GM18511 (cell line): ENCODE data around the gene GPX4.

Source experiments
- ATAC-seq: cut with Tn5 transposase; IDR thresholded peaks from one replicate; pipeline ENCODE4 v1.9.1; 2021; ENCODE audit warnings: mild to moderate bottlenecking, moderate library complexity; ENCODE audit not compliant: unreplicated experiment

GPX4 gene

GRCh38 chr19:1103708-1104310, at the start of gene GPX4:
Gene GPX4, plus strand, starts transcription at chr19:1103994. Its CDS starts 50 bp downstream, at chr19:1104044.
- peak; percentile 71 for ATAC-seq

DNA sequence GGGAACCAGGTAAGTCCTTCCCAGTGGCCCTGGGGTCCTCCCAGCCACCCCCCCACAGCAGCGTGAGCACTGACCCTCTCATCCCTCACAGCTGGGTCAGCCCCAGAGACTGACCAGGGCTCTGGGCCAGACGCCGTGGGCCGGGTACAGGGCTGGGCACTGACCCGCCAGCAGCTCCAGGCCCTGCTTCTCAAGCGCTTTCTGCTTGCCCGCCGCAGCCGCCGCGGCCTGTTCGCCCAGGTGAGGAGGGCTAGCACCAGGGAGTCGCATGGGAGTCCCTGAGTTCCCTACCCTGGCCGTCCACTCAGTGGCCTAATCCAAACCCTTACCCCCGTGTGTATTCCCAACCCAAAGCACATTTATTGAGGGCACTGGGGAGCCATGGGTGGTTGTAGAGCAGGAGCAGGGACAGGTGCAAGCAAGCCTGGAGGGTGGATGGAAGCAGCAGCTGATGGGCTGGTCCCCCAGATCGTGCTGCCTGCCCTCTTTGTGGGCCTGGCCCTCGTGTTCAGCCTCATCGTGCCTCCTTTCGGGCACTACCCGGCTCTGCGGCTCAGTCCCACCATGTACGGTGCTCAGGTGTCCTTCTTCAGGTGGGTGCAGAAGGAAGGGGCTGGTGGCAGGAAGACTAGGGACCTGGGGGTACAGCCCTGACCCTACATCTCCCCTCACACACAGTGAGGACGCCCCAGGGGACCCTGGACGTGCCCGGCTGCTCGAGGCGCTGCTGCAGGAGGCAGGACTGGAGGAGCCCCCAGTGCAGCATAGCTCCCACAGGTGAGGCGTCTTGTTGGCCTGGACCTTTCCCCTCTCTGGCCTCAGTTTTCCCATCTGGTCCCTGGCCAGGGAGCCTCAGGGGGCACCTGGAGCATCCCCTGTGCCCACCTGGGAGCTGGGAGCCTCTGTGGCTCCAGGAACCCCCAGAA, 49.4 kb upstream of the GPX4 start:
- ATAC-seq, result no peak

DNA sequence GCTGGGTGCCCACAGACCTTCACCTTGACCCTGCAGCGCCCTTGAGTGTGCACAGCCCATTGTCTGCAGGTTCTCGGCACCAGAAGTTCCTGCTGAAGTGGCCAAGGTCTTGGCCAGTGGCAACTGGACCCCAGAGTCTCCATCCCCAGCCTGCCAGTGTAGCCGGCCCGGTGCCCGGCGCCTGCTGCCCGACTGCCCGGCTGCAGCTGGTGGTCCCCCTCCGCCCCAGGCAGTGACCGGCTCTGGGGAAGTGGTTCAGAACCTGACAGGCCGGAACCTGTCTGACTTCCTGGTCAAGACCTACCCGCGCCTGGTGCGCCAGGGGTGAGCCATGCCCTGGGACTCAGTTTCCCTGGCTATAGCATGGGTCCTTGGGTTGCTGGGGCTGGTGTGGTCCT, 48.8 kb upstream of the GPX4 start:
- ATAC-seq, result no peak

- ATAC-seq, result no peak
Measured at GRCh38 chr19:1055886-1056620, 47.7 kb upstream of the GPX4 start.

GRCh38 chr19:1057176-1057855, 46.5 kb upstream of the GPX4 start:
- no peak for ATAC-seq

- ATAC-seq, result no peak
Measured at GRCh38 chr19:1058112-1058511, 45.7 kb upstream of the GPX4 start.

- ATAC-seq, result no peak
Measured at GRCh38 chr19:1060689-1061088, 43.1 kb upstream of the GPX4 start.

GRCh38 chr19:1061987-1062386, 41.8 kb upstream of the GPX4 start:
- no peak for ATAC-seq

GRCh38 chr19:1062387-1063029, 41.3 kb upstream of the GPX4 start:
- no peak for ATAC-seq

DNA sequence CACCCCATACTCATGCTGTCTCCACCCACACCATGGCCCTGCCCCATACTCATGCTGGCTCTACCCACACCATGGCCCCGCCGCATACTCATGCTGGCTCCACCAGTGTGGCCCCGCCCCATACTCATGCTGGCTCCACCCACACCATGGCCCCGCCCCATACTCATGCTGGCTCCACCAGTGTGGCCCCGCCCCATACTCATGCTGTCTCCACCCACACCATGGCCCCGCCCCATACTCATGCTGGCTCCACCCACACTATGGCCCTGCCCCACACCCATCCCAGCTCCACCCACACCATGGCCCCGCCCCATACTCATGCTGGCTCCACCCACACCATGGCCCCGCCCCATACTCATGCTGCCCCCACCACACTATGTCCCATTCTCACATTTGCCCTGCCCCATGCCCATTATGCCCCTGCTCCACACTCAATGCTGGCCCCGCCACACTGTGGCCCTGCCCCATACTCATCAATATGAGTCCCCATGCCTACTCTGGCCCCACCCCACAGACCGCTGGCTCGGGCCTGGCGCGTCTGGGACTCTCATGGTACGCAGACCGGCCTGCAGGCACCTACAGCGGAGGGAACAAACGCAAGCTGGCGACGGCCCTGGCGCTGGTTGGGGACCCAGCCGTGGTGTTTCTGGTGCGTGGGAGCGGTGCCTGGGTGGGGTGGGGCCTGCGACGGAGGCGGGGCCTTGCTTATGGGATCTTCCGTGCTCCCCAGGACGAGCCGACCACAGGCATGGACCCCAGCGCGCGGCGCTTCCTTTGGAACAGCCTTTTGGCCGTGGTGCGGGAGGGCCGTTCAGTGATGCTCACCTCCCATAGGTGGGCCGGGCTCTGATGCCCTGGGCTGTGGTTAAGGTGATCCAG, 40.5 kb upstream of the GPX4 start:
- ATAC-seq, result no peak

DNA sequence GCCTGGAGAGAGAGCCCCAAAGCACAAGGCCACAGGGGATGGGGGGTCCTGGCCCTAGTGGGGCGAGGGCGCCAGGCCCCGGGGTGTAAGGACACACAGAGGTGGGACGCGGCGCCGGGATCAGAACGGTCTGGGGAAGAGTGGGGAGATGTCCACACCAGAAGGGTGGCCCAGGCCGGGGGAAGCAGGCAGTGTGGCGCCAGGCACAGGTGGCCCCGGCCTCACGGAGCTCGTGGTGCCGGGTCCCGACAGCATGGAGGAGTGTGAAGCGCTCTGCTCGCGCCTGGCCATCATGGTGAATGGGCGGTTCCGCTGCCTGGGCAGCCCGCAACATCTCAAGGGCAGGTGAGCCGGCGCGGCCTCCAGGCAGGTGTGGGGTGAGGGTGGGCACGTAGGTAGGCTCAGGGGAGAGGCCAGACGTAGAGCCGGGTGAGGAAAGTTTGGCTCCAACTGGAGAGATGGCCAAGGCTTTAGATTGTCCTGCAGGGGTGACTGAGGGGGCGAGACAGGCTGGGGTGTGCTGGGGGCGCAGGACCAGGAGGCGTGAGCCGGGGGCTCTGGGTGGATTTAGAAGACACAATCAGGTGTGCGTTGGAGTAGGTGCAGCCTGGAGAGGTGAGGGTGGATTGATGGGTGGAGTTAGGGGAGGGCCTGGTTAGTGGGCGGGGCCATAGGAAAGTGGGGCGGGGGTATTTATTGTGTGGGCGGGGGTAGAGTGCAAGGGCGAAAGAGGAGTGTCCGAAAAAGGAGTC, 39.7 kb upstream of the GPX4 start:
- ATAC-seq, result no peak

DNA sequence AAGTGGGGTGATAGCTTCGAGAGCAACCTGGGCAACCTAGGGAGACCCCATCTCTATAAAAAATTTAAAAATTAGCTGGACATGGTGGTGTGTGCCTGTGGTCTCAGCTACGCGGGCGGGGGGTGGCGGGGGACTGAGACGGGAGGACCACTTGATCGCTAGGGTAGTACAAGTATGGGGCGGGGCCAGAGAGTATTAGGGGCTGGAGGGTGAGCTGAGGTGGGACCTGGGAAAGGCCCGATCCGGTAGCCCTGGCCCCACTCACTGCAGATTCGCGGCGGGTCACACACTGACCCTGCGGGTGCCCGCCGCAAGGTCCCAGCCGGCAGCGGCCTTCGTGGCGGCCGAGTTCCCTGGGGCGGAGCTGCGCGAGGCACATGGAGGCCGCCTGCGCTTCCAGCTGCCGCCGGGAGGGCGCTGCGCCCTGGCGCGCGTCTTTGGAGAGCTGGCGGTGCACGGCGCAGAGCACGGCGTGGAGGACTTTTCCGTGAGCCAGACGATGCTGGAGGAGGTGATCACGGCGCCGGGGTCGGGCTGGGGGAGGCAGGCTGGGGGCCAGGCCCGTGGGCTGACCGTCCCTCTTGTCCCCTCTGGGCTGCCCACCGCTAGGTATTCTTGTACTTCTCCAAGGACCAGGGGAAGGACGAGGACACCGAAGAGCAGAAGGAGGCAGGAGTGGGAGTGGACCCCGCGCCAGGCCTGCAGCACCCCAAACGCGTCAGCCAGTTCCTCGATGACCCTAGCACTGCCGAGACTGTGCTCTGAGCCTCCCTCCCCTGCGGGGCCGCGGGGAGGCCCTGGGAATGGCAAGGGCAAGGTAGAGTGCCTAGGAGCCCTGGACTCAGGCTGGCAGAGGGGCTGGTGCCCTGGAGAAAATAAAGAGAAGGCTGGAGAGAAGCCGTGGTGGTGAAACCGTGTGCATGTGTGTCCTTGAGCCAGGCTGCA, 38.9 kb upstream of the GPX4 start:
- ATAC-seq, result no peak

DNA sequence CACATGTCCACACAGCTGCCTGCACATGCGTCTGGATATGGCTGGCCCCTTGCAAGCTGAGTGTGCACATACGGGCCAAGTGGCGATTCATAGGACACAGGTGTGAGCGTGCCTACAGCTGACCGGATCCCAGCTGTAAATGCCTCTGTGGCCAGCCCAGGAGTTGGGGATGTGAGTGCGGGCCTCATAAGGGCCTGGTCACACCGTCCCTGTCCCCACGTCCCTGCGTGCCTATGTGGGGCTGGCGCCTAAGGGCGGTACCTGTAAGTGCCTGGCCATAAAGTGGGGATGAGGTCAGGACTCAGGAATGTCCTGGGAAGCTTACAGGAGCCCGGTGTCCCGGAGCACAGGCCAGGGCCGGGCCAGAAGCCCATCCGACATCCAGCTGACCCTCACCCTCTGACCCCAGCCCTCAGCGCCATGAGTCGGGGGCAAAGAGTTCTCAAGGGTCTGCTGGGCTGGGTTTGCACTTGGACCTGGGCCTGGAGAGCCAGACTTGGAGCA, 38.1 kb upstream of the GPX4 start:
- ATAC-seq, result no peak

DNA sequence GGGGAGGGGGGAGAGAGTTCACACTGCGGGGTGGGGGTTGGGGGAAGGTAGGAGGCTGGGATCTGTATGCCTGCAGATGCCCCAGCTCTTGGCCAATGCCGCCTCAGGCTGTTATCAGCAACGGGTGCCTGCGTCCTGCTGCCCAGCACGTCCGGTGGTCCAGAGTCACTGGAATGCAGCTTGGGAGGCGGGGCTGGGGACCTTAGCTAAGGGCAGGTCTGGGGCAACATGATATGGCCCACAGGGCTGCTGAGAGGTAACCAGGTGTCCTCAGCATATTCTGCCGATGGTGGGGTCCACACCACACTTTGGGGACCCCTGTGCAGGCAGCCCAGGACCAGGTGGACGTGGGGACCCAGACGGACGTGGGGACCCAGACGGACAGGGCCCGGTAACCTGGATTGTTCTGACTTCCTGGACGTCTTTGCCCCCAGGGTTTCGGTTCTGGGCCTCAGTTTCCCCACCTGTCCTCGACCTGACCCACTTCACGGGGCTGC, 37.5 kb upstream of the GPX4 start:
- no peak for ATAC-seq

- no peak for ATAC-seq
Measured at GRCh38 chr19:1066748-1067340, 37.0 kb upstream of the GPX4 start, which contains the start of gene ARHGAP45. Gene ARHGAP45, plus strand, starts transcription at chr19:1067167. Its CDS starts 239 bp downstream, at chr19:1067406.

- ATAC-seq, result no peak
Measured at GRCh38 chr19:1067341-1067957, 36.3 kb upstream of the GPX4 start.
